Common myeloid progenitor, CD34-positive (primary cell): Measurements from ENCODE around the gene MAP3K4.

Experiments used
- CTCF ChIA-PET: fragments of 350-600 bp; sonication (Branson Sonifier 250); formaldehyde crosslinking; loops from one replicate; lab custom pipeline; 2021; ENCODE audit warnings: antibody characterized with exemption; lab: Charles Lee
- POLR2A ChIA-PET: fragments of 350-600 bp; sonication (Branson Sonifier 250); formaldehyde crosslinking; loops from one replicate; lab custom pipeline; 2021; ENCODE audit warnings: antibody characterized with exemption; lab: Charles Lee
- DNase-seq, 3 donors: peaks; one replicate each; pipeline versions ENCODE4 v3.0.0 to v3.0.0-alpha.2; 2013
- H3K27ac ChIP-seq, 2 experiments: 1 replicate in 1 of 2; 2 replicates in 1 of 2; pipeline ENCODE4 v1.7.0; 2013; ENCODE audit warnings: inconsistent platforms in 2 of 2, low read length in 2 of 2, mild to moderate bottlenecking in 2 of 2, low read depth in 1 of 2, moderate library complexity in 1 of 2; ENCODE audit not compliant: severe bottlenecking in 2 of 2, insufficient read depth in 1 of 2, poor library complexity in 1 of 2
- H3K27me3 ChIP-seq, 5 experiments: replicated peaks in 2 of 5; 1 replicate in 3 of 5; 2 replicates in 2 of 5; pipeline versions ENCODE4 v1.6.1 to v1.7.0; 2013; ENCODE audit warnings: low read length in 4 of 5, mild to moderate bottlenecking in 2 of 5, moderate library complexity in 2 of 5, inconsistent platforms in 1 of 5; ENCODE audit not compliant: insufficient read depth in 5 of 5, control insufficient read depth in 4 of 5
- H3K36me3 ChIP-seq, 4 experiments: 1 replicate in 2 of 4; 2 replicates in 2 of 4; pipeline versions ENCODE4 v1.6.1 to v1.7.0; 2013; ENCODE audit warnings: low read length in 3 of 4, control low read depth in 1 of 4, mild to moderate bottlenecking in 1 of 4; ENCODE audit not compliant: control insufficient read depth in 4 of 4, insufficient read depth in 4 of 4
- H3K4me1 ChIP-seq, 4 experiments: 1 replicate in 3 of 4; 2 replicates in 1 of 4; pipeline versions ENCODE4 v1.6.1 to v1.7.1; 2013; ENCODE audit warnings: low read length in 3 of 4, mild to moderate bottlenecking in 3 of 4, control low read depth in 1 of 4, inconsistent platforms in 1 of 4, moderate library complexity in 1 of 4; ENCODE audit not compliant: control insufficient read depth in 4 of 4, insufficient read depth in 4 of 4; ENCODE audit errors: control extremely low read depth in 1 of 4
- H3K4me3 ChIP-seq, 7 experiments: 1 replicate in 4 of 7; 2 replicates in 3 of 7; pipeline versions ENCODE4 v1.5.1 to v1.7.0; 2013; ENCODE audit warnings: mild to moderate bottlenecking in 7 of 7, low read length in 6 of 7, moderate library complexity in 6 of 7, inconsistent platforms in 2 of 7, low read depth in 2 of 7, control low read depth in 1 of 7; ENCODE audit not compliant: insufficient read depth in 4 of 7, control insufficient read depth in 1 of 7; ENCODE audit errors: extremely low read depth in 1 of 7
- H3K9me3 ChIP-seq, 5 experiments: 1 replicate in 4 of 5; 2 replicates in 1 of 5; pipeline versions ENCODE4 v1.6.1 to v1.7.1; 2013; ENCODE audit warnings: low read length in 4 of 5, mild to moderate bottlenecking in 2 of 5, inconsistent platforms in 1 of 5, low read depth in 1 of 5, moderate library complexity in 1 of 5; ENCODE audit not compliant: control insufficient read depth in 4 of 5, insufficient read depth in 2 of 5; ENCODE audit errors: control extremely low read depth in 1 of 5
- WGBS: methylation state at CpG from one replicate; pipeline ENCODE4 v1.1.5; 2013; ENCODE audit not compliant: insufficient coverage; 5-methylcytosine and 5-hydroxymethylcytosine counted together

The MAP3K4 gene

GRCh38 chr6:161139304-161139765, 147.8 kb downstream of the MAP3K4 start:
- Histone ChIP-seq H3K27me3 (no peaks in the 10 kb centered on the region), H3K4me3 (no peak overlapping the region), H3K36me3 (peaks cover 0 to 57% (median 12%) of the 10 kb centered on the region in 4 experiments), H3K9me3 (no peaks in the 10 kb centered on the region), H3K27ac (no peak overlapping the region), H3K4me1 (no peaks in the 10 kb centered on the region)
- ChIA-PET POLR2A (no interaction called here), CTCF (no interaction called here)
- 97% methylated on average over 16 of the region's 18 CpGs for WGBS
- no peak for DNase-seq

- Histone ChIP-seq H3K27me3 (no peaks in the 10 kb centered on the region), H3K4me1 (no peaks in the 10 kb centered on the region), H3K4me3 (no peak overlapping the region), H3K27ac (no peak overlapping the region), H3K36me3 (peaks cover 0 to 55% (median 10%) of the 10 kb centered on the region in 4 experiments), H3K9me3 (no peaks in the 10 kb centered on the region)
- CTCF ChIA-PET, result interaction anchor here (1.0 kb wide), 1 partner anchor 231 kb away, joined by 4 read pairs; no protein-coding TSS in a partner anchor
- 96% methylated on average over 23 of the region's 28 CpGs for WGBS
- DNase-seq, result no peak
- POLR2A ChIA-PET, result interaction anchor here (0.7 kb wide), 1 partner anchor 11 kb away, joined by 4 read pairs; no protein-coding TSS in a partner anchor
Measured at GRCh38 chr6:161139766-161140553, 148.4 kb downstream of the MAP3K4 start.

GRCh38 chr6:161140554-161140875, 148.9 kb downstream of the MAP3K4 start:
- ChIA-PET POLR2A (interaction anchor here (0.7 kb wide), 1 partner anchor 11 kb away, joined by 4 read pairs; no protein-coding TSS in a partner anchor), CTCF (interaction anchor here (1.0 to 1.3 kb wide), 2 partner anchors 12 to 230 kb away, joined by 4 read pairs; no protein-coding TSS in a partner anchor)
- Histone ChIP-seq H3K27me3 (no peaks in the 10 kb centered on the region), H3K36me3 (peaks cover 0 to 53% (median 6%) of the 10 kb centered on the region in 4 experiments), H3K27ac (no peak overlapping the region), H3K4me3 (no peak overlapping the region), H3K9me3 (no peaks in the 10 kb centered on the region), H3K4me1 (no peaks in the 10 kb centered on the region)
- DNase-seq, result no peak
- 98% methylated on average over 9 of the region's 10 CpGs for WGBS

- Histone ChIP-seq H3K36me3 (peaks cover 0 to 47% (median 3%) of the 10 kb centered on the region in 4 experiments), H3K27ac (no peak overlapping the region), H3K27me3 (no peaks in the 10 kb centered on the region), H3K4me1 (no peaks in the 10 kb centered on the region), H3K4me3 (no peak overlapping the region), H3K9me3 (no peaks in the 10 kb centered on the region)
- ChIA-PET POLR2A (no interaction called here), CTCF (interaction anchor here (0.8 to 1.5 kb wide), 3 partner anchors 10 to 232 kb away, joined by 3 to 5 read pairs (median 4); no protein-coding TSS in a partner anchor)
- WGBS, result 96% methylated on average over 11 of the region's 11 CpGs
- DNase-seq, result no peak
Measured at GRCh38 chr6:161141173-161141572, 149.6 kb downstream of the MAP3K4 start.

GRCh38 chr6:161142957-161143296, 151.4 kb downstream of the MAP3K4 start:
- no peak for DNase-seq
- ChIA-PET CTCF (no interaction called here), POLR2A (no interaction called here)
- H3K9me3 ChIP-seq, result no peaks in the 10 kb centered on the region
- 100% methylated on average over 3 of the region's 5 CpGs for WGBS
- H3K4me3 ChIP-seq, result no peak overlapping the region
- no peaks in the 10 kb centered on the region for H3K4me1 ChIP-seq
- H3K27me3 ChIP-seq, result no peaks in the 10 kb centered on the region
- H3K36me3 ChIP-seq, result peaks cover 0 to 45% (median 2%) of the 10 kb centered on the region in 4 experiments
- H3K27ac ChIP-seq, result no peak overlapping the region

- ChIA-PET POLR2A (no interaction called here), CTCF (interaction anchor here (1.7 kb wide), 1 partner anchor 11 kb away, joined by 3 read pairs; no protein-coding TSS in a partner anchor)
- Histone ChIP-seq H3K27me3 (no peaks in the 10 kb centered on the region), H3K9me3 (no peaks in the 10 kb centered on the region), H3K4me1 (no peaks in the 10 kb centered on the region), H3K4me3 (no peak overlapping the region), H3K36me3 (peaks cover 2 to 49% (median 5%) of the 10 kb centered on the region in 4 experiments), H3K27ac (no peak overlapping the region)
- WGBS, result 97% methylated on average over 9 of the region's 11 CpGs
- no peak for DNase-seq
Measured at GRCh38 chr6:161143663-161144430, 152.3 kb downstream of the MAP3K4 start.
